NCI-H128 (cell line): ENCODE results near the gene NXPH4.
A peak's percentile ranks its signal among the peaks of the same experiment; 100 is the strongest.

ENCODE experiments used
- DNase-seq: peaks from one replicate; lab custom pipeline; 2025; ENCODE audit not compliant: unreplicated experiment; lab: John Stamatoyannopoulos, UW

NXPH4 gene

DNA sequence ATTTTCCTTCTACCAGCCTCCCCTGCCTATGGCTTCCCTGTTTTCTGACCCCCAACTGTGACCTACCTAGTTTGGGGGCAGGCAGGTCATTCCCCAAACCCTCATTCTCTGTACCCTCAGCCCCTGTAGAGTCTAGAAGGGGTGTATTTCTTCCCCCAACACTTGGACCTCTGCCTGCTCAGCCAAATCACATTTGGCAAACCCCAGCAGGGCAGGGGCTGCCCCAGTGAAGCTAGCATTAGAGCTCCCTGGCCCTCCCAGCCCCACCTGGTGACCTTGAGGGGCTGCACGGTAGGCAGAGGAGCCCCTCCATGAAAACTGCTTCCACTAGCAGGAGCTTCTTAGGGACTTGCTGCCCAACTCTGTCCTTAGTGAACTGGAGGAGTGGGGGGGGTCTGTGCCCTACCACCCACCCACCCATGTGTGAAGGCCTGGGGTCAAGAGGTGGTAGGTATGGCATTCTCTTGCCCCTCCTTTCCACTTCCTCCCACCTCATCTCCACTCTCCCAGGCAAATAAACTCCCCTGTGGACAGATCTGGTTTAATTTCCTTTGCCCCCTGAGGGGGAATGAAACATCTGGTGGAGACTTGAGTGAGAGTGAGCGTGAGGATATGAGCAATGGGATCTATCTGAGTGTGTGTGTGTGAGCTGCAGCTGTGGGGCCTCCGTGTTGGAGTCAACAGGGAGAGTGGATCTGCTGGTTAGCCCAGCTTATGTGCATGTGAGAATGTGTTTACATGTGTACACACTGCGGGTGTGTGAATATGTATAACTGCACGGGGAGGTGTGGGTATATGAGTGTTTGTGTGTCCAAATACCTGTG is 1.6 kb downstream of the NXPH4 start:
- DNase-seq, result no peak

DNA sequence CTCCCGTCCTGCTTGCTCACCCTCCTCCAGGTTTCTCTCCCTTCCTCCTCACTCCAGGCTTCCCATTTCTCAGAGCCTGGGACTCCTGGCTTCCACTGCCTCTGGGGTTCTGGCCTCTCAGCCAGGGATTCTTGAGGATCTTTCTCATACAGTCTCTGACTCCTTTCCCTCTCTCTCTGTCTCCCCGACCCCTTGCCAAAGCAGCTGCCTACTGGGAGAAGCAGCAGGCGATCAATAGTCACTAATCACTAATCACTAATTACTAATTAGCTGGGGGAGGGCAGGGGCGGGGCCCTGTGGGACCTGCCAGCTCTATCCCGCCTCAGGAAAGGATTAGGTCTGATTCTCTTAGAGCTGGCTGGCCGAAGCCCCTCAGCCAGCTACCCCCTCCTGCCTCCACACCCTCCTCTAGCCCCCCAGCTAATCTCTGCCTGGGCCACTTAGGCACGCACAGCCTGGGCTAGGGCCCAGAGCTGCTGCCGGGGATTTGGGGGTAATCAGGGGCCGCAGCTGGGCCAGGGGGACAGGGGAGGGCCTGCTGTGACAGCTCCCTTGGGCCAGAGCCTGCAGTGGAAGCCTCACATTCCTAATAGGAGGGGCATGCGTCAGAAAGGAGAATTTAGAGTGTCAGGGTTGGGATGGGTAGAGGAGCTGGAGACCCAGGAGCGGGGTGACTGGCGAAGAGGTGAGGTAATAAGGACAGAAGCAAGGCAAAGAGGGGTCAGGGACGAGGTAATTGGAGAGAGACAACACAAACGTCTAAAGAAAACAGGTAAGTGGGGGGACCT is 2.8 kb downstream of the NXPH4 start:
- no peak for DNase-seq

DNA sequence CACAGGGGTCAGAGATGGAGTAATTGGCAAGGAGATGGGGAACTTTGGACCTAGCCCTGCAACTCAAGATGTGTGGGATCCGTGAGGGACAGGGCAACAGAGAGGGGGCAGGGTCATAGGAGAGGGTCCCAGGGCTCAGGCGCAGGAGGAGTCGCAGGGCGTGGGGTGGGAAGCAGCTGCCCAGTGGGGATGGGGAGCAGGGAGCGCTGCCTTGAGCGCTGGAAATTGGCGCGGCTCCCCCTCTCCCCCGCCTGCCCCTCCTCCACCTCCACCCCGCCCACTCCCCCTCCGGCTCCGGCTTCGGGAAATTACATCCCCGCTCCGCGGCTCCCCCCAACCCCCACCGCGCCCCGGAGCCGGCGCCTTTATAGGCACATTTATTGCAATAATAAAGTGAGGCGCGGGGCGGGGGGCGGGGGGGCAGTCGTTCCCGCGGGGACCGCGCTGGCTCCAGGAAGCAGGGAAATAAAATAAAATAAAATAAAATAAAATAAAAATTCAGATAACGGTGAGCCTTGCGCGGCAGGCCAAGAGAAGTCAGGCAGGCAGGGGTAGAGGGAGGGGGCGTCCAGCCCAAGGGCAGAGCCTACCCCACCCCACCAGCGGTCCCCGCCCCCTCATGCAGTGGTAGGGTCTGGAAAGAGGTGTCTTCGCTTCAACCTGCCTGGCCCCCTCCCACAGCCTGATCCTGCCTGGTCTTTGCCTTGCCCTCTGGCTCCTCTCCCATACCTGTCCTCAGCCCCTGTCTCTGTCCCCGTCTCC is 3.6 kb downstream of the NXPH4 start:
- DNase-seq, result no peak

DNA sequence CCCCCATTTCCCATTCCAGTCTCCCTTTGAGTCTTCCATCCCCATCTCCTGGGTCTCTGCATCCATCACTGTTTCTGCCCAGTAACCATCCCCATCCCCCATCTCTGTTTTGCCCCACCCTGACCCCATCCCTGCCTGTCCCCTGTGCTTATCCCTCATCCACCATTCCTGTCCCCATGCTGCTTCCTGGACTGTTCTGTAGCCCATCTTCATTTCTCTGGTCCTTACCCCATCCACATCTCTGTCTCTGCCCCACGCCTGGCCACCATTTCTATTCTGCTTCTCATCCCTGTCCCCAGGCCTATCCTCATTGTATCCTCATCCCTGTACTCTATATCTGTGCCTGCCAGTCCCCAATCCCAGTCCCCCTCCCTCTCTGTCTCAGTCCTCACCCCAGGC is 4.2 kb downstream of the NXPH4 start:
- DNase-seq, result no peak

DNA sequence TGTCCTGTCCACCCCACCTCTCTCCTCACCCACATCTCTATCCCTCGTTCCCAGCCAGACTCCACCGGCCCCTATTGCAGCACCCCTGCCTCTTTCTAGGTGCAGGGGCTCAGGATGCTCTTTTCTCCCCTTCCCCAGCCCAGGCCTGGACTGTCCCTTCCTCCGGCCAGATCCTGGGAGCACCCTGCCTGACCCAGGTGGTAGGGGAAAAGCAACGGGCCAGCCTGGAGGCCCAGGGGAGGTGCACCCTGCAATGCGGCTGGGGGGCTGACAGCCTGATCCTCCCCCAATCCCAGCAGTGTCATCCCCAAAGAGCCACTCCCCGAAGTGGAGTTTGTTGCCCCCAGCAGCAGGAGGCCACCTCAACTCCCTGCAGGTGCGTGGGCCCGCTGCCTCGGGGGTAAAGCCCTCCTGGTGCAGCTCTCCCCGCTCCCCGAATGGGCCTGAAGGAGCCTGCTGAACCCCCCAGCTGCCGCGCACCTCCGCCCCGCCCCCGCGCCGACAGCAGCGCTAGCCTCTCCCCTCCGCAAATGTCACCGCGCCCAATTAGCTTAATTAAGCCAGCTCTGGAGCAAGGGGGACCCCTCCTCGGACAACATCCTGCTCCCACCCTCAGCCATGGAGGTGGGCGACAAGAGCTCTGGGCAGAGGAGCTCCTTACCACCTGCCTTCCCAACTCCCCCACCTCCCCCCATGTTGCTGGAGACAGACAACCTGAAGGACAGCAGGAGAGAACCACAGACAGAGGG is 4.7 kb downstream of the NXPH4 start:
- no peak for DNase-seq

DNA sequence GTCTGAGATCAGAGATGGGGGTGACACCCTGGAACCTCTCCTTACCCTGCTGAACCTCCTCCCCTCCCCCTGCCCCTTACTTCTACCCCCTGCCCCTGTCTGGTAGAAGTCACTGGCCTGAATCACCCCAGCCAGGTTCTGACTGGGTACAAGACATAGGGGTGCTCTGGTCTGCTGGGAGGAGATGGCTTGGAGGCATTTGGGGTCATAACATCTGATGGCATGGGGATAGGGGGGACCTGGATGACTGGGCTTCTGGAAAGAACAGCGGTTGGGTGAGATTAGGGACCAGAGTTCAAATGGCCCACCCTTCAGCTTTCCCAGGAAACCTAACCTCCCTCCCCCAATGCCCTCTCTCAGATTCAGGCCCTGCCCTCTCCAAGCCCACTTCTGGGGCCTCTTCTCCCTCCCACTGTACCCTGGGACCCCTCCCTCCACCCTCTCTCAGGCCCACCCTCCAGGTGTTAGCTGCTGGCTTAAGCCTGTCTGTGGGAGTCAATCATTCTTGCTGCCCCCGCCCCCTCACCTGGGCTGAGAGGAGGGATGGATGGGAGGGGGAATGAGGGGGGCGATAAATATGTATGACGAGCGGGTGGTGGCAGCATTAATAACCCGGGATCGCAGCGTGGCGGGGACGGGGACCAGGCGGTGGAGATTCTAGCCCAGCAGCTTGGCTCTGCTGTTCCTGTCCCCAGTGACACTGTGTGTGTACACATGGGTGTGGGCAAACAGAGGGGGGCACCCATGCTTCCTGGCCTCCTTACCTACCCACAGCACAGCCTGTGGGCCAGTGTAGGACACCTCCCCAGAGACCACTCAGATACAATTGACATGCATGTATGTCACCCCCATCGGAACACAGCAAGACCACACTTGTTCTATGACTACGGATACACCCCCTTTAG is 5.9 kb downstream of the NXPH4 start:
- DNase-seq, result no peak

DNA sequence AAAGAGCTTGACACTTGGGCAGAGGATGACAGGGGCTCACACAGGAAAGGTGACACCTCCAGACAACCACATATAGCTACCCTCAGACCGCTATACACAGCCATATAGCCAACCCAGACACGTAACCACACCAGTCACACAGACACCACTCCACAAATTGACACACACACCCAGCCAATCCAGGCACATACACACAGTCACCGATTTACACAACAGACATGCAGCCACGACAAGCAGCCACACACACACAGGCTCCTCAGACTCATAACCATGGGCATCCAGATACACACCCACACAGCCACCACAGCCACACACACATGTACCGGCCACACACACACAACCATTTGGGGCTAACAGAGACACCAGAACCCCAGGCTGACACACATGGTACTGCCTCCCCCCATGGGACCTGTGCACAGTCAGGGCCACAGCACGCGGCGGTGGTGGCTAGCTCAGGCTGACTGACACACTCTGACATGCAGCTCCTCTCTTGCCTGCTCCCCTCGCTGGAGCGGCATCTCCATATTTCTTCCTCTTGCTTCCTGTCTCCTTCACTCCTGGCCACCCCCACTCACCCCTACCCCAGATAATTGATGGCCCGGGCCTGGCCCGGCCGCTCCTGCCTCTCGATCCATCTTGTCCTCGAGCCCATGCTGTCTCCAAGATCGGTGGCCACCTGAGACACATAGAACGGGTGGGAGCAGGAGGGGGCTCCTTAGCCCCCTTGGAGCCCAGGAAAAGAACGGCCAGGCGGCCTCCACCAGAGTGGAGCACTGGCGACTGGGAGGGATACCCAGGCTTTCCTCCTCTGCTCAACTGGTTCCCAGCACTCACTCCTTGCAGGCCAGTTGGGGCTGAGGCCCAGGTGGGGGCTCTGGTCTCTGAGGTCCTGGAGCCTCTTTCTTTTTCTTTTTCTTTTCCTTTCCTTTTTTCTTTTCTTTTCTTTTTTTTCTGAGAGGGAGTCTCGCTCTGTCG is 6.9 kb downstream of the NXPH4 start:
- no peak for DNase-seq

DNA sequence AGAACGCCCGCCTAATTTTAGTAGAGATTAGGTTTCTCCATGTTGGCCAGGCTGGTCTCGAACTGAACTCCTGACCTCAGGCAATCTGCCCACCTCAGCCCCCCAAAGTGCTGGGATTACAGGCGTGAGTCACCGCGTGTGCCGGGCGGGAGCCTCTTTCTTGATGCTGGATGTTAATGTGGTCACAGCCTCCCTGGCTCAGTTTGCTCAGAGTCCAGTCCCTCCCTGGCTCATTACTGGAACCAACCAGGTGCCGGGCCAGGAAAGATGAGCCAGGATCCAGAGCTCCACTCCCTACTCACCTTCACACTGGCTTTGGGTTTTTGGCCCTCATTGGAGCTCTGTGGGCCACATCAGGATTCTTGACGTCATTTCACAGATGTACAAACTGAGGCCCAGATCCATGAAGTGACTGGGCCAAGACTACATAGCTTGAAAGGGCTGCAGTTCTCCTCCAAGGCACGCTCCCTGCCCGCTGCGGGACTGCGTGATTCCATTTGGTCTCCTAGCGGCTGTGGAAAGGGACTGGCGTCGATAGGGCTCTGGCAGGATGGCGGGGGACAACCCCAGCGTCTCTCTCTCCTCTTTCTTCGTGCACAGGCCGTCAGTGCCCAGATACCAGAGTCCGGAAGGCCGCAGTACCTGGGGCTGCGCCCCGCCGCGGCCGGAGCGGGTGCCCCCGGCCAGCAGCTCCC is 7.8 kb downstream of the NXPH4 start:
- no peak for DNase-seq

DNA sequence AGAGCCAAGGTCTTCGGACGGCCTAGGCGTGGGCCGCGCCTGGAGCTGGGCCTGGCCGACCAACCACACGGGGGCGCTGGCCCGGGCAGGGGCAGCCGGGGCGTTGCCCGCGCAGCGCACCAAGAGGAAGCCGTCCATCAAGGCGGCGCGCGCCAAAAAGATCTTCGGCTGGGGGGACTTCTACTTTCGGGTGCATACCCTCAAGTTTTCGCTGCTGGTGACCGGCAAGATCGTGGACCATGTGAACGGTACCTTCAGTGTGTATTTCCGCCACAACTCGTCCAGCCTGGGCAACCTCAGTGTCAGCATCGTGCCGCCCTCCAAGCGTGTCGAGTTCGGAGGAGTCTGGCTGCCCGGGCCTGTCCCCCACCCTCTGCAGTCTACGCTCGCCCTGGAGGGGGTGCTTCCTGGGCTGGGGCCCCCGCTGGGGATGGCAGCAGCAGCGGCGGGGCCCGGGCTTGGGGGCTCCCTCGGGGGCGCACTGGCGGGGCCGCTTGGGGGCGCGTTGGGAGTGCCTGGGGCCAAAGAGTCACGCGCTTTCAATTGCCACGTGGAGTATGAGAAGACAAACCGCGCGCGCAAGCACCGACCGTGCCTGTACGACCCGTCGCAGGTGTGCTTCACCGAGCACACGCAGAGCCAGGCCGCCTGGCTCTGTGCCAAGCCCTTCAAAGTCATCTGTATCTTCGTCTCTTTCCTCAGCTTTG is 8.5 kb downstream of the NXPH4 start:
- DNase-seq, result no peak

DNA sequence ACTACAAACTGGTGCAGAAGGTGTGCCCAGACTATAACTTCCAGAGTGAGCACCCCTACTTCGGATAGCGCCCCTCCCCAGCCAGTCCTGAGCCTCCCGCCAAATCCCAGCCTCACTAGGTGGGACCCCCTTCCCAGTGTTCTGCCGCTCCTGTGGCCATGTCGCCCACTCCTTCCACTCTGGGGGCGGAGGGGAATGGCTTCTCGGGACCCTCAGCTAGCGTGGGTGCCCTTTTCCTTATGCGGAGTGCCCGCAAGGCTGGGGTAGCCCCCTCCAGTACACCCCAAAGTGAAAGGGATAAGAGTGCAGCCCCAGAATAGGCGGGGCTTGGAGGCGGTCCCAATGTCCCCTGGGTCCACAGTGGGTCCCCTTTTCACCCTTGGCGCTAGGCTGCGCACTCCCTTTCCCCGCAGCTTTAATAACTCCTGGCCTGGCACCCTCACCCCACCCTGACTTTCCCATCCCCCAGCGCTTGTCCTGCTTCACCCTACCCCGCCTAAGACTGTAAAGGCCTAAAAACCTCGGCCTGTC is 9.2 kb downstream of the NXPH4 start:
- DNase-seq, result no peak

DNA sequence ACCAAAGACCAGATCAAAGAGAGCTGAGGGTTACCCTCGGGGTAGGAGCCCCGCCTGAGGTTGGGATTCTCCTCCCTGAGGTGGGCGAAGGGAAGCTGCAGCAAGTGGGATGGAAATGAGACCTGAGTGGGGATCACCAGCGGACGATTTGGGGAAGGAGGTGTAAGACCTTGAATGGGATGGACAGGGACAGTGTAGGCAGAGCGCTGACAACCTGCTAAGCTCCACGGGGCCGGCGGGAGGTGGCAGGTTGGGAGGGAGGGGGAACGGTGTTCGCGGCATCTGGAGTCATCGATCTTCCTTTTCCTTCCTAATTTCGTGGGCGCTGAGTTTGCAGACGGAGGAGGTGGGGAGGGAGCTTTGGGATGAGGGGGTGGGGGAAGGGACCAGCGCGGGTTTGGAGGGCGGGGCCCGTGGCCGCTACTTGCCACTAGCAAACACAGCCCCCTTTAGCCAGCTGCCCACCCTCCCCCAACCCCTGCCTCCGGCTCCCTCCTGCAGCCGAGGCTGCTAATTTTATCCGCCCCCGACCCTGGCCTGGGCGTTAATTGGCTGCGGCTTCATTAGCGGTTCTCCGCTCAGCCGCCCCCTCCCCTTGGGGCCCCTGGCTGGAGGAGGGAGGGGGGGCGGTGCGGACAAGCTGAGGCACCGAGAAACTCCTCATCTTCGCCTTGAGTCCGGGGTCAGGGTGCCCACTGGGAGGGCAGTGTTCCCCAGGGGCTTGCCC is 10.2 kb downstream of the NXPH4 start:
- no peak for DNase-seq

DNA sequence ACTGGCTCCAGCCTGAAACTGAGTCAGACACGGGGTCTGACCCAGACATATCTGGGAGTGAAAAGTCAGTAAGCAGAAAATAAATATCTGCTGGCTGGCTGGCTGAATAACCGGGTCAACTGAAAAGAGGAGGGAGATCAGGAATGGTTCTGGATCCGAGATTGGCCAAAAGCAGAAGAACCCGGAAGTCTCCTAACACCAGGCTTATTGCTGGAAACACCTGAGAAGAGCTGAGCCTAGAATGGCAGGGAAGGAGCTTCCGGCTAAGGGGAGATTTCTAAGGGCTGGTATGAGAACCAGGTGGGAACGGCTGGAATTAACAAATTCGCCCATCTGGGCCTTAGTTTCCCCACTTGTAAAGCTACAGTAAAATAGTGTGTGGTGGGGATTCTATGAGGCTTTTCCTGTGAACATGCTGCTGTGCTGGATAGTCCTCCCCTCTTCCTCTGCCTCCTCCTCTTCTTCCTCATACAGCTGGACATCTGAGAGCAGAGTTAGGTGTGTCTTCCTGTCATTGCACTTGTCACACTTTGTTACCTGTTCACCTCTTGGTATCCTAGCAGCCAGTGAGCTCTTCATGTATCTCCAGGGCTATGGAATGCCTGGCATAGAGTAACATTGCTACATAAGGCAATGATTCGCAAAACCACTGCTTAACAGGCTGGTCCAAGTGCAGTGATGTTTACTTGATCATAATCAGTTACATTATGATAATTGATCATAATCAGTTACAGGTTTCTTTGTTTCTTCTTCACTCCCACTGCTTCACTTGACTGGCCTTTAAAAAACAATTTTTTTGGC is 10.9 kb downstream of the NXPH4 start:
- no peak for DNase-seq

DNA sequence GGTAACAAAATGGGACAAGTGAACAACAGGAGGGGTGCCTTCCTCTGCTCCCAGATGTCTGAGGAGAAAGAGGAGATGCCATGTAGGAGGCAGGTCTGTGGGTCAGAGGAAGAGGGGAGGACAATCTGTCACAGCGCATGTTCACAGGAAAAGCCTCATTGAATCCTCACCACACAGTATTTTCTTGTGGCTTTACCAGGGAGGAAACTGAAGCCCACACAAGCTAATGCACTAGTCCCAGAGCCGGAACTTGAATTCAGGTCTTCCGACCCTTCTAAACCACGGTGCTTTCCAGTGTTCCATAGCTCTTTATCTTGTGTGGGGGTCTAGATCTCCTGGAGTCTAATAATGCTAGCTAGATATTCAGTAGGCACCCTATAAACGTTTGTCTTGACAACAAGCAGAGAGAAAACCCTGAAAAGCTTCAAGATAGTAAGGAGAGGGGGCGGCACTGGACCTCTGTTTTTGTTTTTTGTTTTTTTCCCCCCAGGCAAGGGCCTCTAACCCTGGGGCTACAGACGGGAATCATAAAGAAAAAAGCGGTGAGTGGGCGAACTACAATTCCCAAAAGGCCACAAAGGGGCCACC is 12.5 kb downstream of the NXPH4 start:
- no peak for DNase-seq

DNA sequence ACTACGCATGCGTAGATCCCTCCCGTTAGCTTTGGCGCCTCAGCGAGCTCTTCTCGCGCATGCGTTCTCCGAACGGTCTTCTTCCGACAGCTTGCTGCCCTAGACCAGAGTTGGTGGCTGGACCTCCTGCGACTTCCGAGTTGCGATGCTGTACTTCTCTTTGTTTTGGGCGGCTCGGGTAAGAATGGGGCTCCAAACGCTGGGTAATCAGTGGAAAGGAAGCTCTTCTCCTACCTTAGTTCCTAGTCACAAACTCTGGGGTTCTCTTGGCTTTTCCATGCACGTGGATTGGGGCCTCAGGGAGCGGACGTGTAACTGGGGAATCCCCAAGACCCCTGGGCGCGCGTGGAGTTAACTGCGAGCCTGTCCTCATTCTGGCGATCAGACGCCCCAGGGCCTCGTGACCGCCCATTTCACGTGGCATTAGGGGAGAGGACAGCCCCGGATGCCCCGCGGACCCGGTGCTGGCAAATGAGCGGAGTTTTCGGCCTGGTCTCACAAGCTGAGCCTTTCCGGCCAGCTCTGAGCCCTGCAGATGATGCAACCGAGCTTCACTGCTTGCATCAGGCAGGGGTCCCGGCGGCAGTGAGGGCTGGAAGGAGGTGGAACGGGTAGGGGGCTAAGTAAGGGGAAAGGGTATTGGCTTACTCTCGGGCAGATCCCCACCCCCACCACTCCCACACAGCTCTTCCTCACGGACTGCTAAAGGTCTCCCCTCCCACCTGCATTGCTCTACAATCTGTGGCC is 13.2 kb downstream of the NXPH4 start, which contains the start of gene SHMT2:
Gene SHMT2 (plus strand): TSS at position 78 of the 747 bp plus-strand sequence. CDS start 68 bp downstream, at position 146.
- DNase-seq, result peak; percentile 91
